ENCODE measurements around the gene KLB.
"Not testable (repeated sequence)": the region's sequence is repeated elsewhere in the genome, so short reads cannot be mapped to it uniquely, and the experiment has no call there.

KLB gene

GRCh38 chr4:39427520-39428114 lies 20.9 kb downstream of the KLB start:
- DNase-seq = no peak

- no peak for DNase-seq
These were observed 23.0 kb downstream of the KLB start for GRCh38 chr4:39429476-39430334.

GRCh38 chr4:39433878-39434492 lies 27.3 kb downstream of the KLB start:
- no peak for DNase-seq

- DNase-seq = no peak
These were observed 29.2 kb downstream of the KLB start for GRCh38 chr4:39435659-39436563.

GRCh38 chr4:39441593-39441992 lies 34.9 kb downstream of the KLB start:
- no peak for DNase-seq

- no peak for DNase-seq
These were observed 36.3 kb downstream of the KLB start for GRCh38 chr4:39442998-39443397.

GRCh38 chr4:39446483-39446841 lies 39.7 kb downstream of the KLB start:
- DNase-seq = no peak

GRCh38 chr4:39446842-39447573 lies 40.3 kb downstream of the KLB start:
- peak; percentile 85 for DNase-seq

GRCh38 chr4:39450618-39451017 lies 43.9 kb downstream of the KLB start:
- DNase-seq = no peak

- DNase-seq = no peak
These were observed 44.8 kb downstream of the KLB start for GRCh38 chr4:39451423-39452023.

GRCh38 chr4:39452153-39452859 lies 45.6 kb downstream of the KLB start:
- no peak for DNase-seq

GRCh38 chr4:39452860-39453587 lies 46.3 kb downstream of the KLB start:
- no peak for DNase-seq

- no peak for DNase-seq
These were observed 47.0 kb downstream of the KLB start for GRCh38 chr4:39453738-39454137.

GRCh38 chr4:39455486-39455885 lies 48.8 kb downstream of the KLB start:
- DNase-seq = no peak

- no peak for DNase-seq
These were observed 50.4 kb downstream of the KLB start for GRCh38 chr4:39456946-39457763.

GRCh38 chr4:39458161-39458504 lies 51.4 kb downstream of the KLB start:
- not testable (repeated sequence) for DNase-seq

- peak; percentile 95 for DNase-seq
These were observed 52.0 kb downstream of the KLB start, which contains the start of the genes LIAS and RPL9 for GRCh38 chr4:39458505-39459300. LIAS (plus strand) TSS chr4:39459056; CDS start chr4:39459118, 62 bp downstream. RPL9 (minus strand) TSS chr4:39458922; CDS start chr4:39458439, 483 bp downstream.

GRCh38 chr4:39464886-39465501 lies 58.3 kb downstream of the KLB start:
- DNase-seq = no peak
